Gastroesophageal sphincter (tissue), 3 donors: ENCODE results near the gene PRKN.

ENCODE experiments used
- CTCF ChIP-seq, 4 experiments: fragments of 200-600 bp in 2 of 4; fragments of 450-650 bp in 2 of 4; sonication (generic) in 1 of 4; IDR thresholded peaks; one replicate each; pipeline ENCODE4 v1.5.1; 2017 to 2019; ENCODE audit warnings: antibody characterized with exemption in 4 of 4, mild to moderate bottlenecking in 2 of 4, moderate library complexity in 2 of 4
- EP300 ChIP-seq: sonication (generic); formaldehyde crosslinking; IDR thresholded peaks from one replicate; pipeline ENCODE4 v1.6.1; 2017; ENCODE audit warnings: antibody characterized with exemption, mild to moderate bottlenecking
- POLR2AphosphoS5 ChIP-seq: sonication (generic); formaldehyde crosslinking; IDR thresholded peaks from one replicate; pipeline ENCODE4 v1.6.1; 2017; ENCODE audit warnings: antibody characterized with exemption

GRCh38 chr6:162539321-162539720 is 188.2 kb downstream of the PRKN start:
- no peak for TF ChIP-seq CTCF (IDR thresholded peaks at IDR 0.05)
- no peak for TF ChIP-seq POLR2AphosphoS5
- no peak for TF ChIP-seq EP300
